Measurements from ENCODE around the gene ERBB4. TPM values are rescaled to one million over a fixed set of nuclear protein-coding genes. Genes with fewer than 3 reads are reported as not detected.

ERBB4 gene
- total RNA-seq, 1 experiment from 2014 or later, result 0.04 TPM

DNA sequence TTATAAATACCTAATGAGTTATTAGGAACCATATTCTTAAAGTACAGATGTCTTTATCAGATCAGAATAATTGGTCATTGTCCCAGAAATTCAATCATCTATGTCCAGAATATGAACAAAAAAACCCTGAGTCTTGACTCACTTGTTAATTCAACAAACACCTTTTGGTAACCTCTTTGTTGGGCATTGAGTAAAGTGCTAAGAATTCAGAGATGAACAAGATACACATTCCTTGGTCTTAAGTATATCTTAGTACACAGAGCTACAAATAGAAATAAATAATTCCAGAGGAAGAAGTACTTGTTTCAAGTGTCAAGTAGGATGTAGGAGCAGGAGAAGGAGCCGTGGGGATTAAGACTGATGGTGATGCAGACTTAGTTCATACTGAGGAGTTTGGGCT lies 1184.1 kb downstream of the ERBB4 start:
- H3K27ac ChIP-seq (ENCODE audit: insufficient read length, low read depth, low read length), result no peak overlapping the region
- H3T11ph ChIP-seq (ENCODE audit: low read length), result no peak overlapping the region
- no peak overlapping the region for H3K18ac ChIP-seq (ENCODE audit: insufficient read length, low read depth, low read length)
- H3K9ac ChIP-seq (ENCODE audit: extremely low read depth, insufficient read length, low read length), result no peak overlapping the region
- no peak overlapping the region for H2BK120ac ChIP-seq (ENCODE audit: low read depth, low read length, poor library complexity, severe bottlenecking)
- no peak overlapping the region for H2BK15ac ChIP-seq (ENCODE audit: low read depth, low read length)
- H3K4ac ChIP-seq (ENCODE audit: low read depth, low read length), result no peak overlapping the region
- H3K4me2 ChIP-seq (ENCODE audit: insufficient read depth, insufficient read length, low read length), result no peak overlapping the region
- DNase-seq, result no peak
- H2BK20ac ChIP-seq (ENCODE audit: low read depth, low read length, poor library complexity, severe bottlenecking), result no peak overlapping the region
- no peak overlapping the region for H4K91ac ChIP-seq (ENCODE audit: insufficient read length, low read depth, low read length)
- H3K4me3 Mint-ChIP-seq, result no peak overlapping the region
- H3K79me1 ChIP-seq (ENCODE audit: insufficient read depth, low read depth, low read length, poor library complexity, severe bottlenecking), result no peaks in the 10 kb centered on the region
- no CpG with 5 or more reads among the region's 1 CpG for WGBS (ENCODE audit: extremely low coverage, insufficient read length, low lambda C conversion rate)
- no peak overlapping the region for H2BK5ac ChIP-seq (ENCODE audit: insufficient read length, low read length)
- H4K8ac ChIP-seq (replicated peaks; ENCODE audit: insufficient read length, low read depth, low read length), result no peak overlapping the region
- H3K23me2 ChIP-seq (ENCODE audit: insufficient read length, low read depth, low read length, poor library complexity, severe bottlenecking), result no peaks in the 10 kb centered on the region
- H3K4me1 ChIP-seq (ENCODE audit: insufficient read depth, low read length), result peaks cover 2% of the 10 kb centered on the region; the same call in 1 of the 2 replicates
- no peak overlapping the region for H2AK5ac ChIP-seq (ENCODE audit: insufficient read length, low read length)
- no peak overlapping the region for H3K27ac Mint-ChIP-seq
- peaks cover 21 to 40% of the 10 kb centered on the region in 2 experiments for H3K4me1 Mint-ChIP-seq
- H3K27me3 Mint-ChIP-seq (ENCODE audit: low read depth), result no peaks in the 10 kb centered on the region
- H3K9me3 ChIP-seq (ENCODE audit: control insufficient read depth, low read depth, low read length), result no peaks in the 10 kb centered on the region
- H3K27me3 ChIP-seq (ENCODE audit: insufficient read depth, low read length), result no peaks in the 10 kb centered on the region
- no peaks in the 10 kb centered on the region for H3K79me2 ChIP-seq (ENCODE audit: insufficient read depth, low read length)
- no peak overlapping the region for H2BK12ac ChIP-seq (ENCODE audit: insufficient read length, low read depth, low read length)
- H3K23ac ChIP-seq (ENCODE audit: insufficient read length, low read depth, low read length), result no peak overlapping the region
- no peak overlapping the region for H2AFZ ChIP-seq (ENCODE audit: low read length)
- H3K56ac ChIP-seq (ENCODE audit: insufficient read length, low read depth, low read length), result no peak overlapping the region
- H3K14ac ChIP-seq (ENCODE audit: insufficient read depth, low read length), result no peak overlapping the region
- peaks cover 0 to 5% (median 0%) of the 10 kb centered on the region in 3 experiments; a peak in 2 of 7 replicates for H3K36me3 Mint-ChIP-seq (ENCODE audit: insufficient read depth in 1 of 3, low read depth in 3 of 3)
- H4K20me1 ChIP-seq (ENCODE audit: control insufficient read depth, insufficient read depth, insufficient read length), result no peaks in the 10 kb centered on the region
- no peak overlapping the region for H4K5ac ChIP-seq (ENCODE audit: insufficient read length, low read depth, low read length)
- no peaks in the 10 kb centered on the region for H3K9me3 Mint-ChIP-seq
- no peak for TF ChIP-seq CTCF (conservative IDR thresholded peaks at IDR 0.05)

Measured in H9 (cell line).